ENCODE results near the gene SLC22A2. TPM values are rescaled to one million over a fixed set of nuclear protein-coding genes. Genes with fewer than 3 reads are reported as not detected.

Gene SLC22A2
- total and polyA plus RNA-seq, 2 experiments from 2014 or later: 0.94 to 1.1 TPM

GRCh38 chr6:160260803-160261450, 2.3 kb upstream of the SLC22A2 start:
- ATAC-seq: no peak
- H4K20me1 ChIP-seq (replicated peaks; ENCODE audit: insufficient read depth): no peaks in the 10 kb centered on the region

DNA sequence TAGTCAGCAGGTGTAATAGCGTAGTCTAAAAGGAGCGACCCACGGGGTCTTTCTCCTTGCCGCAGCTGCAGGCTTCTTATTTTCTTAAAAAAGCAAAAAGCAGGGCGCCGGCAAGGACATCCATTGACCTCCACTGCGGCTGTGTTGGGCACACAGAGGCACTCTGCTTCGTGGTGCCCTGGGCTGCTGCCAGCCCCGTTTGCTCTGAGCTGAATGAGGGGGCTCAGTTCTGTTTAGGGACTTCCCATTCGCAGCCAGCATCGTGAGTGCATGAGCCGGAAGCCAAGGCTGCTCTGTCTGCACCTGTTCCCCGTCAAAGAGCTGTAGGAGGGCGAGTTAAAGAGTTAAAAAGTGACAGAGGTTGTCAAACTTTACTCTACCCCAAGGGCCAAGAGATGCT, 1.7 kb upstream of the SLC22A2 start:
- ATAC-seq (no peak), DNase-seq (ENCODE audit: low spot score) (no peak)
- no peaks in the 10 kb centered on the region for H3K36me3 ChIP-seq (ENCODE audit: insufficient read depth)
- H3F3A ChIP-seq (replicated peaks; ENCODE audit: low read depth): no peaks in the 10 kb centered on the region
- TF ChIP-seq CREB1 (CRISPR knock-in tag; IDR thresholded peaks at IDR 0.05; ENCODE audit: low read depth) (no peak), ETS1 (IDR thresholded peaks at IDR 0.05) (no peak), EZH2 (IDR thresholded peaks at IDR 0.05; ENCODE audit: low read depth, unreplicated experiment) (no peak)
- H4K20me1 ChIP-seq (replicated peaks; ENCODE audit: insufficient read depth): no peaks in the 10 kb centered on the region
- H3K27ac Mint-ChIP-seq: no peak overlapping the region
- no peaks in the 10 kb centered on the region for H3K9me2 ChIP-seq (ENCODE audit: insufficient read depth)
- H3K4me1 Mint-ChIP-seq: peaks cover 33% of the 10 kb centered on the region
- no peak overlapping the region for H3K27ac ChIP-seq (ENCODE audit: low read depth)
- H3K4me1 ChIP-seq (ENCODE audit: insufficient read depth): peaks cover 16% of the 10 kb centered on the region
- no peaks in the 10 kb centered on the region for H3K9me3 Mint-ChIP-seq
- H2AFZ ChIP-seq: 0 out of 2 replicates have a peak overlapping the region, but pooled peaks have one; percentile 43
- no peaks in the 10 kb centered on the region for H3K36me3 Mint-ChIP-seq (ENCODE audit: low read depth)
- no peaks in the 10 kb centered on the region for H3K79me2 ChIP-seq (replicated peaks; ENCODE audit: insufficient read depth)
- no peak overlapping the region for H3K4me3 Mint-ChIP-seq
- peaks cover 9% of the 10 kb centered on the region for H3K27me3 Mint-ChIP-seq (ENCODE audit: insufficient read depth, low read depth, poor library complexity)
- no peak overlapping the region for H3K4me2 ChIP-seq
- H3K4me3 ChIP-seq: no peak overlapping the region
- no peaks in the 10 kb centered on the region for H3K27me3 ChIP-seq (ENCODE audit: insufficient read depth)

More at GRCh38 chr6:160260803-160261450, 2.3 kb upstream of the SLC22A2 start:
- Mint-ChIP-seq H3K36me3 (ENCODE audit: low read depth) (no peaks in the 10 kb centered on the region), H3K9me3 (no peaks in the 10 kb centered on the region), H3K4me1 (peaks cover 31% of the 10 kb centered on the region), H3K27me3 (ENCODE audit: insufficient read depth, low read depth, poor library complexity) (peaks cover 9% of the 10 kb centered on the region), H3K4me3 (no peak overlapping the region), H3K27ac (no peak overlapping the region)
- Histone ChIP-seq H3K79me2 (replicated peaks; ENCODE audit: insufficient read depth) (no peaks in the 10 kb centered on the region), H3F3A (replicated peaks; ENCODE audit: low read depth) (no peaks in the 10 kb centered on the region), H2AFZ (0 out of 2 replicates have a peak overlapping the region, but pooled peaks have one; percentile 43), H3K9me2 (ENCODE audit: insufficient read depth) (peaks cover 2% of the 10 kb centered on the region; the same call in 1 of the 2 replicates), H3K4me1 (ENCODE audit: insufficient read depth) (peaks cover 16% of the 10 kb centered on the region), H3K27ac (ENCODE audit: low read depth) (no peak overlapping the region), H3K36me3 (ENCODE audit: insufficient read depth) (no peaks in the 10 kb centered on the region), H3K4me2 (no peak overlapping the region), H3K4me3 (no peak overlapping the region), H3K27me3 (ENCODE audit: insufficient read depth) (no peaks in the 10 kb centered on the region)
- no peak for DNase-seq (ENCODE audit: low spot score)
- no peak for TF ChIP-seq NANOG (IDR thresholded peaks at IDR 0.05; ENCODE audit: borderline replicate concordance)

- Histone ChIP-seq H4K20me1 (replicated peaks; ENCODE audit: insufficient read depth) (no peaks in the 10 kb centered on the region), H3K9me2 (ENCODE audit: insufficient read depth) (no peaks in the 10 kb centered on the region), H3K36me3 (ENCODE audit: insufficient read depth) (no peaks in the 10 kb centered on the region), H3F3A (replicated peaks; ENCODE audit: low read depth) (no peaks in the 10 kb centered on the region), H3K4me1 (ENCODE audit: insufficient read depth) (peaks cover 20% of the 10 kb centered on the region), H2AFZ (peak overlapping the region; percentile 53), H3K4me2 (peak overlapping the region; percentile 27), H3K79me2 (replicated peaks; ENCODE audit: insufficient read depth) (no peaks in the 10 kb centered on the region), H3K27me3 (ENCODE audit: insufficient read depth) (no peaks in the 10 kb centered on the region), H3K4me3 (no peak overlapping the region), H3K27ac (ENCODE audit: low read depth) (no peak overlapping the region)
- H3K27me3 Mint-ChIP-seq (ENCODE audit: insufficient read depth, low read depth, poor library complexity): peaks cover 9% of the 10 kb centered on the region
- H3K9me3 Mint-ChIP-seq: no peaks in the 10 kb centered on the region
- no peak overlapping the region for H3K4me3 Mint-ChIP-seq
- DNase-seq (ENCODE audit: low spot score): peak; percentile 46
- ATAC-seq: peak; percentile 63
- H3K4me1 Mint-ChIP-seq: peaks cover 39% of the 10 kb centered on the region
- H3K36me3 Mint-ChIP-seq (ENCODE audit: low read depth): no peaks in the 10 kb centered on the region
- H3K27ac Mint-ChIP-seq: no peak overlapping the region
- TF ChIP-seq REST (IDR thresholded peaks at IDR 0.05; ENCODE audit: unreplicated experiment) (no peak), POLR2AphosphoS5 (IDR thresholded peaks at IDR 0.05; ENCODE audit: low read depth) (no peak), CREB1 (CRISPR knock-in tag; IDR thresholded peaks at IDR 0.05; ENCODE audit: low read depth) (no peak), ETS1 (IDR thresholded peaks at IDR 0.05) (no peak), EZH2phosphoT487 (IDR thresholded peaks at IDR 0.05; ENCODE audit: unreplicated experiment) (no peak), CTCF (conservative IDR thresholded peaks at IDR 0.05; ENCODE audit: low read depth in 2 of 2) (no peak), NANOG (IDR thresholded peaks at IDR 0.05; ENCODE audit: borderline replicate concordance) (no peak), JUNB (IDR thresholded peaks at IDR 0.05; ENCODE audit: unreplicated experiment) (no peak), EZH2 (IDR thresholded peaks at IDR 0.05; ENCODE audit: low read depth, unreplicated experiment) (no peak)
Measured at GRCh38 chr6:160259598-160259997, 977 bp upstream of the SLC22A2 start.

All from GM23338 (cell line).